ENCODE results near the gene RBFOX2. TPM values are rescaled to one million over a fixed set of nuclear protein-coding genes. Genes with fewer than 3 reads are reported as not detected.
"Not testable (repeated sequence)": the region's sequence is repeated elsewhere in the genome, so short reads cannot be mapped to it uniquely, and the experiment has no call there.

Gene RBFOX2
- total RNA-seq, 1 experiment from 2014 or later, result 24.2 TPM

DNA sequence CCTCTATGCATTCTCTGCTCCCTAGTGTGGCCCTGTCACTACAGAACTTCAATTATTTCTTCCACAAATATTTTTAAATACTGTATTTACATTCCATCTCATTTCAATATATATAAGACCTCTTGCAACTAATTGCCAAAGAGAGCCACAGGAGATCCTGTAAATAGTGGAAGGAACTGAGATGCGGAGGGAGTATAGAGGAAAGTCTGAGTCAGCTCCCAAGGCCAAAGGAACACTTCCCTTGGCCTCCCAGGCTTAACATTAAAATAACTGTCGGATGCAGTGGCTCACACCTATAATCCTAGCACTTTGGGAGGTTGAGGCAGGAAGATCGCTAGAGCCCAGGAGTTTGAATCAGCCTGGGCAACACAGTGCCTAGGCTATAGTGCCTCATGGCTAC lies 31.2 kb downstream of the RBFOX2 start:
- H3K27me3 ChIP-seq (ENCODE audit: low read length), result no peaks in the 10 kb centered on the region
- H3K9me2 ChIP-seq (replicated peaks; ENCODE audit: insufficient read depth, low read length), result no peaks in the 10 kb centered on the region
- H3K9ac ChIP-seq (ENCODE audit: low read length), result no peak overlapping the region
- H4K20me1 ChIP-seq (ENCODE audit: insufficient read depth, low read depth, low read length), result peaks cover 23% of the 10 kb centered on the region
- H3K4me3 ChIP-seq (ENCODE audit: low read length), result no peak overlapping the region
- no peak overlapping the region for H2AFZ ChIP-seq (ENCODE audit: low read length)
- no peaks in the 10 kb centered on the region for H3K79me2 ChIP-seq (ENCODE audit: low read length)
- no peaks in the 10 kb centered on the region for H3K36me3 ChIP-seq (ENCODE audit: insufficient read depth, low read length)
- no peaks in the 10 kb centered on the region for H3K4me1 ChIP-seq (ENCODE audit: low read length)
- H3K27ac ChIP-seq (ENCODE audit: low read length), result no peak overlapping the region
- no peaks in the 10 kb centered on the region for H3K9me3 ChIP-seq (ENCODE audit: low read length)
- DNase-seq, result no peak
- H3K4me2 ChIP-seq (ENCODE audit: low read depth, low read length, poor library complexity, severe bottlenecking), result no peak overlapping the region

DNA sequence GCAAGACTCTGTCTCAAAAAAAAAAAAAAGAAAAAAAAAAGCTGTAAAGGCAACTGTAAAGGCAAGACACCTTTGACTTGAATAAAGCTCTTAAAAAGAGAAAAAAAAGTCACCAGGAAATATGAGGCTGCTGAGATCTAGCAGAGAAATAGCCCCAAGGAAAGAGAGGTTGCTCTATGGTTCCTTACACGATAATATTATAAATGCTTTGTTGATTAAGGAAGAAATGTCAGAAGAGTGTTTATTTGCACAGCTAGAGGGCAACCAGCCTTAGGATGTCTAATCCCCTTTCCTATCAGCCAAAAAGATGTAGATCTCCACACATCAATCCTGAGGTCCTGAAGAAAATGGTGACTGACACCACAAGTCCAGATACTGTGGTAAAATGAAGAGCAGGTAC lies 32.0 kb downstream of the RBFOX2 start:
- H3K9me3 ChIP-seq (ENCODE audit: low read length), result no peaks in the 10 kb centered on the region
- H3K4me2 ChIP-seq (ENCODE audit: low read depth, low read length, poor library complexity, severe bottlenecking), result no peak overlapping the region
- no peaks in the 10 kb centered on the region for H3K4me1 ChIP-seq (ENCODE audit: low read length)
- H3K36me3 ChIP-seq (ENCODE audit: insufficient read depth, low read length), result no peaks in the 10 kb centered on the region
- no peak overlapping the region for H3K27ac ChIP-seq (ENCODE audit: low read length)
- H2AFZ ChIP-seq (ENCODE audit: low read length), result no peak overlapping the region
- no peak overlapping the region for H3K9ac ChIP-seq (ENCODE audit: low read length)
- peaks cover 28% of the 10 kb centered on the region for H4K20me1 ChIP-seq (ENCODE audit: insufficient read depth, low read depth, low read length)
- DNase-seq, result no peak
- H3K27me3 ChIP-seq (ENCODE audit: low read length), result no peaks in the 10 kb centered on the region
- no peaks in the 10 kb centered on the region for H3K9me2 ChIP-seq (replicated peaks; ENCODE audit: insufficient read depth, low read length)
- H3K4me3 ChIP-seq (ENCODE audit: low read length), result no peak overlapping the region
- no peaks in the 10 kb centered on the region for H3K79me2 ChIP-seq (ENCODE audit: low read length)

DNA sequence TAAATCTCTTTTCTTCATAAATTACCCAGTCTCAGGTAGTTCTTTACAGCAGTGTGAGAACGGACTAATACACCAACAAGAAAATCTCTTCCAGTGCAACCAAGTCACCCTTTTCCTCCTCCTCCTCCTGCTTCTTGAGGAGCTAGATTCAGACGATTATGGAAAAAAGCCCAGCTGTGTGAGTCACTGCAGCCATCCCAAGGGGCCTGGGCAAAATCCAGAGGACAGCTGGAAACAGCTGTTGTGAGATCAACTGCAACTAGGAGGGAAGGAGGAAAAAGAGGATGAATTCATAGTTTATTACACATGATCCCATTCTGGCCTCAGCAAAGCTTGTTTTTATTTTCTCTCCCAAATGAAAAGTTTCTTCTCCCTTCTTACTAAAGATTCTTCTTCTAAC lies 32.9 kb downstream of the RBFOX2 start:
- no peaks in the 10 kb centered on the region for H3K4me1 ChIP-seq (ENCODE audit: low read length)
- no peaks in the 10 kb centered on the region for H3K27me3 ChIP-seq (ENCODE audit: low read length)
- no peak overlapping the region for H3K27ac ChIP-seq (ENCODE audit: low read length)
- H3K4me2 ChIP-seq (ENCODE audit: low read depth, low read length, poor library complexity, severe bottlenecking), result no peak overlapping the region
- H3K4me3 ChIP-seq (ENCODE audit: low read length), result no peak overlapping the region
- H2AFZ ChIP-seq (ENCODE audit: low read length), result no peak overlapping the region
- H3K79me2 ChIP-seq (ENCODE audit: low read length), result no peaks in the 10 kb centered on the region
- peaks cover 29% of the 10 kb centered on the region for H4K20me1 ChIP-seq (ENCODE audit: insufficient read depth, low read depth, low read length)
- H3K36me3 ChIP-seq (ENCODE audit: insufficient read depth, low read length), result no peaks in the 10 kb centered on the region
- H3K9me3 ChIP-seq (ENCODE audit: low read length), result no peaks in the 10 kb centered on the region
- no peak overlapping the region for H3K9ac ChIP-seq (ENCODE audit: low read length)
- no peaks in the 10 kb centered on the region for H3K9me2 ChIP-seq (replicated peaks; ENCODE audit: insufficient read depth, low read length)
- no peak for DNase-seq

DNA sequence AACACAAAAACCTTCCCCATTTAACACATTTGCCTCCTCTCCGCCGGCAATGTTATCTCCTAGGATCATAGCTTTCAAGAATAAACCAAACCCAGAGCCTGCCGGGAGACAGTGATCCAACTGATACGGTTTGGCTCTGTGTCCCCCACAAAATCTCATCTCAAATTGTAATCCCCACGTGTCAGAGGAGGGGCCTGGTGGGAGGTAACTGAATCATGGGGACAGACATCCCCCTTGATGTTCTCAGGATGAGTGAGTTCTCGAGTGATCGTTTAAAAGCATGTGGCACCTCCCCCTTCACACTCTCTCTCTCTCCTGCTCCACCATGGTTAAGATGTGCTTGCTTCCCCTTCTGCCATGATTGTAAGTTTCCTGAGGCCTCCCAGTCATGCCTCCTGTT lies 33.3 kb downstream of the RBFOX2 start:
- H3K4me3 ChIP-seq (ENCODE audit: low read length), result no peak overlapping the region
- no peaks in the 10 kb centered on the region for H3K9me3 ChIP-seq (ENCODE audit: low read length)
- peaks cover 27% of the 10 kb centered on the region for H4K20me1 ChIP-seq (ENCODE audit: insufficient read depth, low read depth, low read length)
- no peaks in the 10 kb centered on the region for H3K9me2 ChIP-seq (replicated peaks; ENCODE audit: insufficient read depth, low read length)
- no peak overlapping the region for H2AFZ ChIP-seq (ENCODE audit: low read length)
- no peaks in the 10 kb centered on the region for H3K79me2 ChIP-seq (ENCODE audit: low read length)
- H3K27ac ChIP-seq (ENCODE audit: low read length), result no peak overlapping the region
- H3K9ac ChIP-seq (ENCODE audit: low read length), result no peak overlapping the region
- no peaks in the 10 kb centered on the region for H3K36me3 ChIP-seq (ENCODE audit: insufficient read depth, low read length)
- no peak for DNase-seq
- H3K27me3 ChIP-seq (ENCODE audit: low read length), result no peaks in the 10 kb centered on the region
- no peak overlapping the region for H3K4me2 ChIP-seq (ENCODE audit: low read depth, low read length, poor library complexity, severe bottlenecking)
- H3K4me1 ChIP-seq (ENCODE audit: low read length), result no peaks in the 10 kb centered on the region

DNA sequence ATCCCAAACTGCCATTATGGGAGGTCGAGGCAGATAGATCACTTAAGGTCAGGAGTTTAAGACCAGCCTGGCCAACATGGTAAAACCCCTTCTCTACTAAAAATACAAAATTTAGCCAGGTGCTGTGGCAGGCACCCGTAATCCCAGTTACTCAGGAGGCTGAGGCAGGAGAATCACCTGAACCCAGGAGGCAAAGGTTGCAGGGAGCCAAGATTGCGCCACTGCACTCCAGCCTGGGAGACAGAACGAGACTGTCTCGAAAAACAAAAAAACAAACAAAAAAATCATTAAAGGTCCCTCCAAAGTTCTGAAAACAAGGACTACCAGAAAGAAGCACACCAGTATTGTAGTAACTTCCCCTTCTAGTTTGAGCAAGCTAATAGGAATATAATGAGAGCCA lies 34.9 kb downstream of the RBFOX2 start:
- not testable (repeated sequence) for DNase-seq; H3K4me3 ChIP-seq (ENCODE audit: low read length); H3K4me1 ChIP-seq (ENCODE audit: low read length); H3K4me2 ChIP-seq (ENCODE audit: low read depth, low read length, poor library complexity, severe bottlenecking); H3K9ac ChIP-seq (ENCODE audit: low read length); H2AFZ ChIP-seq (ENCODE audit: low read length); H3K27me3 ChIP-seq (ENCODE audit: low read length); H3K36me3 ChIP-seq (ENCODE audit: insufficient read depth, low read length); H3K9me2 ChIP-seq (replicated peaks; ENCODE audit: insufficient read depth, low read length); H3K79me2 ChIP-seq (ENCODE audit: low read length); H3K27ac ChIP-seq (ENCODE audit: low read length); H3K9me3 ChIP-seq (ENCODE audit: low read length)
- H4K20me1 ChIP-seq (ENCODE audit: insufficient read depth, low read depth, low read length), result peaks cover 27% of the 10 kb centered on the region

DNA sequence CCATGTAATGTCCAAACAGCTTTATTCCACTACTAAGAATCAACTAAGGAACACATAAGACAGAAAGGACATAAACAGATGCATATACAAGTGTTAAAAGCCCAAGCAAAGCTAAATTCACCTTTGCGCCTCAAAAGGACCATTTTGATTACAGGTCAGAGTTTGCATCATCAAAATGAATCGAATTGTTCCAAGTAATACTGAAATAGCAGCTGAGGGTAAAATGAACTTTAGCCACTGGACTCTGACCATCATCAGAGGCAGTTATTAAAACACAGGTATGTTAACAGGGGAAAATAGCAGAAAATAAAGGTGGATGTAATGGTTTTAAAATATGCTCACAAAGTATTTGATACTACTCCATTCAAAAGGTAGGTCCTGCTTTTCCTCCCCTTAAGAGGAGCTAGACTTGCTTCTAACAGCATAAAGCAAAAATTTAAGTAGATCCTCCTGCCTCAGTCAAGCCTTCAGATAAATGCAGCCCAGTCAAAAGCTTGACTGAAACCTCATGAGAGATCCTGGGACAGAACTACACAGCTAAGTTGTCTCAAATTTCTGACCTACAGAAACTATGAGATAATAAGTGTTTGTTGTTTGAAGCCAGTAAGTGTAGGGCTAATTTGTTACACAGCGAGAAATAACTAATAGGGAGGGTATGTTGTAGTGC lies 35.4 kb downstream of the RBFOX2 start:
- Histone ChIP-seq H3K4me1 (ENCODE audit: low read length) (peaks cover 1% of the 10 kb centered on the region), H3K27me3 (ENCODE audit: low read length) (no peaks in the 10 kb centered on the region), H3K4me2 (ENCODE audit: low read depth, low read length, poor library complexity, severe bottlenecking) (no peak overlapping the region), H2AFZ (ENCODE audit: low read length) (no peak overlapping the region), H3K36me3 (ENCODE audit: insufficient read depth, low read length) (no peaks in the 10 kb centered on the region), H3K4me3 (ENCODE audit: low read length) (no peak overlapping the region), H3K9me3 (ENCODE audit: low read length) (no peaks in the 10 kb centered on the region), H3K9me2 (replicated peaks; ENCODE audit: insufficient read depth, low read length) (no peaks in the 10 kb centered on the region), H3K27ac (ENCODE audit: low read length) (no peak overlapping the region), H4K20me1 (ENCODE audit: insufficient read depth, low read depth, low read length) (peaks cover 32% of the 10 kb centered on the region), H3K9ac (ENCODE audit: low read length) (no peak overlapping the region), H3K79me2 (ENCODE audit: low read length) (no peaks in the 10 kb centered on the region)
- no peak for DNase-seq

DNA sequence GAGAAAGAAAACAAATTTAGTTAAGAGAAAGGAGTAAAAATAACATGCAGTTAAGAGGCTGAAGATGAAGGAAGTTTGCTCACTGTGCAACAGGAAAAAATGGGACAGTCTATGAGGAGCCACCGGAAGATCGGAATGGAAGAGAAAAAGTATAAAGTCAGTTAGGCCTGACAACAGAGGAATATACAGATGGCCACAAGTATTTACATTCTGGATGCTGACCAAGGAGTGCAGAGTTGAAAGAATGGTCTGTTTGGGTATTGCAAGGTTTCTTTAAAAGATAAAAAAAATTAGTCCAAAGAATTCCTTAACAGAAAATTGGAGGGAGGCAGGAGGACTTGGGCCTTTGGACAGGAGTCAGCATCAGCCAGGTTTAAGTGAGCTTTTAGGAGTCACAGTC lies 37.5 kb downstream of the RBFOX2 start:
- Histone ChIP-seq H3K4me2 (ENCODE audit: low read depth, low read length, poor library complexity, severe bottlenecking) (no peak overlapping the region), H3K27me3 (ENCODE audit: low read length) (no peaks in the 10 kb centered on the region), H3K79me2 (ENCODE audit: low read length) (no peaks in the 10 kb centered on the region), H2AFZ (ENCODE audit: low read length) (no peak overlapping the region), H3K27ac (ENCODE audit: low read length) (no peak overlapping the region), H3K4me1 (ENCODE audit: low read length) (peaks cover 14% of the 10 kb centered on the region), H3K4me3 (ENCODE audit: low read length) (no peak overlapping the region), H3K9ac (ENCODE audit: low read length) (no peak overlapping the region), H3K9me3 (ENCODE audit: low read length) (no peaks in the 10 kb centered on the region), H3K36me3 (ENCODE audit: insufficient read depth, low read length) (no peaks in the 10 kb centered on the region), H3K9me2 (replicated peaks; ENCODE audit: insufficient read depth, low read length) (no peaks in the 10 kb centered on the region), H4K20me1 (ENCODE audit: insufficient read depth, low read depth, low read length) (peaks cover 28% of the 10 kb centered on the region)
- DNase-seq, result no peak

DNA sequence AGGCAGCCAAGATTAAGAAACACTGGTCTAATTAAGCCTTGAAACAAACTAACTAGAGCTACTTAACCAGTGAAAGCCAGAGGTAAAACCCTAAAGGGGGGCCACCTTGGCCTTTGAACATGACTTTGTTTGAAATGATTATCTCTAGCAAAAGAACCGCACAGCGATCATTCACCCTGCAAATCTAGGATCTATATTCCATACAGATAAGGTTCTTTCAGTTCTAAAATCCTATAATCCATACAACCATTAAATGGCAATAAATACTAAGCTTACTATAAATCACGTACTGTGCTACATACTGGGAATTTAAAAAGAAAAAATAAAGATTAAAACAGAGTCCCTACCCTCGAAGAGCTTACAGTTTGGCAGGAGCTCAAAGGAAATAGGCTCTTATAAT lies 40.6 kb downstream of the RBFOX2 start:
- Histone ChIP-seq H3K4me1 (ENCODE audit: low read length) (peaks cover 14% of the 10 kb centered on the region), H4K20me1 (ENCODE audit: insufficient read depth, low read depth, low read length) (peaks cover 24% of the 10 kb centered on the region; the same call in 1 of the 2 replicates), H3K9ac (ENCODE audit: low read length) (no peak overlapping the region), H3K79me2 (ENCODE audit: low read length) (no peaks in the 10 kb centered on the region), H3K9me2 (replicated peaks; ENCODE audit: insufficient read depth, low read length) (no peaks in the 10 kb centered on the region), H3K27ac (ENCODE audit: low read length) (no peak overlapping the region), H3K27me3 (ENCODE audit: low read length) (no peaks in the 10 kb centered on the region), H3K4me3 (ENCODE audit: low read length) (no peak overlapping the region), H3K36me3 (ENCODE audit: insufficient read depth, low read length) (no peaks in the 10 kb centered on the region), H2AFZ (ENCODE audit: low read length) (no peak overlapping the region), H3K9me3 (ENCODE audit: low read length) (no peaks in the 10 kb centered on the region), H3K4me2 (ENCODE audit: low read depth, low read length, poor library complexity, severe bottlenecking) (peak overlapping the region; percentile 14)
- no peak for DNase-seq

Measured in Karpas-422 (cell line).